Fibroblast of mammary gland (primary cell): ENCODE measurements around the gene BCL11B.
A peak's percentile ranks its signal among the peaks of the same experiment; 100 is the strongest.

ENCODE experiments used
- DNase-seq: peaks from one replicate; pipeline ENCODE4 v3.0.0-alpha.2; 2010; ENCODE audit warnings: low read depth
- H3K4me3 ChIP-seq: 2 replicates; pipeline ENCODE4 v1.5.1; 2011; ENCODE audit warnings: low read depth, mild to moderate bottlenecking, low read length, moderate library complexity; ENCODE audit not compliant: control insufficient read depth
- CTCF ChIP-seq: conservative IDR thresholded peaks from 2 replicates; pipeline ENCODE4 v1.5.1; 2011; ENCODE audit warnings: low read depth, low read length, inconsistent platforms; ENCODE audit not compliant: control insufficient read depth, insufficient read depth

The BCL11B gene

GRCh38 chr14:99268810-99269707, 2.9 kb downstream of the BCL11B start:
- no peak for DNase-seq
- TF ChIP-seq CTCF, result no peak
- H3K4me3 ChIP-seq, result no peak overlapping the region

- no peak for DNase-seq
- no peak for TF ChIP-seq CTCF
- no peak overlapping the region for H3K4me3 ChIP-seq
These were observed 3.9 kb downstream of the BCL11B start for GRCh38 chr14:99267837-99268781.

- no peak overlapping the region for H3K4me3 ChIP-seq
- TF ChIP-seq CTCF, result no peak
- no peak for DNase-seq
These were observed 4.6 kb downstream of the BCL11B start for GRCh38 chr14:99267381-99267780.

GRCh38 chr14:99266181-99267178, 5.5 kb downstream of the BCL11B start:
- no peak overlapping the region for H3K4me3 ChIP-seq
- peak; percentile 59 for DNase-seq

GRCh38 chr14:99265571-99265970, 6.4 kb downstream of the BCL11B start:
- no peak overlapping the region for H3K4me3 ChIP-seq
- no peak for DNase-seq
- no peak for TF ChIP-seq CTCF

More at GRCh38 chr14:99266181-99267178, 5.5 kb downstream of the BCL11B start:
- TF ChIP-seq CTCF, result peak; percentile 91
